ENCODE results near the gene FAM114A1.
"Not testable (repeated sequence)": the region's sequence is repeated elsewhere in the genome, so short reads cannot be mapped to it uniquely, and the experiment has no call there.

Gene FAM114A1

DNA sequence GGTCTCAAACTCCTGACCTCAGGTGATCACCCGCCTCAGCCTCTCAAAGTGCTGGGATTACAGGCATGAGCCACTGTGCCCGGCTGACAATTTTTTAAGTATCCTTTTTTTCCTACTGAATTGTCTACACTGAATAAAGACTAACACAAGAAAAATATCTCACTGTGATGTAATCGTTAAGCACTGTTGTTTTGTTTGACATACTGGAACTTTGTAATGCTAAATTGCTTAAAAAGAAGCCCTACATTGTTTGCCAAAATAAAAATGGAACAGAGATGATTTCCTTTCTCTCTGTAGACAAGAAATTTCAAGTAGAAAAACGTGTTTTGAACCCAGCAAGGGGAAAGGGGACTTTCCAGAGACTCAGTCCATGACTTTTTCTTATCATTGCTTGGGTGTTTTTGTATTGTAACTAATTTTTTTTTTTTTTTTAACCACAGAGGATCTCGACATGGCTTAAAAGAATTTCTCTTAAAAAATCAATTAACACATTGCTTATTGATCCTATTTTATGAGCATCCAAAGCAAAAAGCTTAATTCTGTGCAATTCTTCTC, 89.7 kb downstream of the FAM114A1 start:
- DNase-seq = no peak
- Histone ChIP-seq H2BK120ac (ENCODE audit: low read depth, low read length) (no peak overlapping the region), H2BK5ac (ENCODE audit: low read length) (no peak overlapping the region), H3K4me2 (ENCODE audit: low read length) (no peak overlapping the region), H3K4me1 (ENCODE audit: control insufficient read depth, low read depth, low read length) (no peaks in the 10 kb centered on the region), H4K8ac (ENCODE audit: low read depth, low read length) (no peak overlapping the region), H3K4me3 (ENCODE audit: low read length) (no peak overlapping the region), H3K27me3 (ENCODE audit: insufficient read depth, low read length, poor library complexity) (no peaks in the 10 kb centered on the region), H3K79me2 (ENCODE audit: control insufficient read depth, insufficient read depth, low read length) (no peaks in the 10 kb centered on the region), H3K36me3 (ENCODE audit: control insufficient read depth, insufficient read depth, low read length) (no peaks in the 10 kb centered on the region), H4K5ac (ENCODE audit: low read length) (no peak overlapping the region), H3K79me1 (ENCODE audit: low read length) (no peaks in the 10 kb centered on the region), H3K4ac (ENCODE audit: low read depth, low read length) (no peak overlapping the region), H3K27ac (ENCODE audit: low read depth, low read length) (no peak overlapping the region), H2BK15ac (replicated peaks; ENCODE audit: low read depth) (no peak overlapping the region), H3K23ac (ENCODE audit: low read length) (no peak overlapping the region), H3K18ac (ENCODE audit: low read length) (no peak overlapping the region), H2AK5ac (ENCODE audit: low read length) (no peak overlapping the region), H3K56ac (ENCODE audit: low read length) (no peak overlapping the region), H3K9ac (ENCODE audit: low read length) (no peak overlapping the region)
- no CpG with 5 or more reads among the region's 5 CpGs for WGBS (ENCODE audit: extremely low coverage, insufficient coverage, low lambda C conversion rate)

DNA sequence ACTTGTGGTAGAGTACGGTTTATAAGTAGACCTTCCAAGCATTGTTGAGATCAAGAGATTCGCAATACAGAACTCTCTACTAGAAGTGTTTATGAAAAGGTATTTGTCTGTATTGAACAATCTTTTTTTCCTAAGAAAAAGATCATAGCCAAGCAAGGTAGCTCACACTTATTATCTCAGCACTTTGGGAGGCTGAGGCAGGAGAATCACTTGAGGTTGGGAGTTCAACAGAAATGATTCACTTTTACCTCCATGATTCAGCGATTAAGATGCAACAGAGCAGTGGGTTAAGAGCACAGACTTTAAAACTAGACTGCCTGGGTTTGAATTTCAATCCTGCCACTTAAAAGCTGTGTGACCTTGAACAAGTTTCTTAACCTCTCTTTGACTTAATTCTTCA, 90.3 kb downstream of the FAM114A1 start:
- no peak overlapping the region for H3K27ac ChIP-seq (ENCODE audit: low read depth, low read length)
- H3K4me1 ChIP-seq (ENCODE audit: control insufficient read depth, low read depth, low read length) = no peaks in the 10 kb centered on the region
- no peaks in the 10 kb centered on the region for H3K79me2 ChIP-seq (ENCODE audit: control insufficient read depth, insufficient read depth, low read length)
- no peak overlapping the region for H2BK15ac ChIP-seq (replicated peaks; ENCODE audit: low read depth)
- no peak overlapping the region for H2BK5ac ChIP-seq (ENCODE audit: low read length)
- DNase-seq = no peak
- no CpG with 5 or more reads among the region's 3 CpGs for WGBS (ENCODE audit: extremely low coverage, insufficient coverage, low lambda C conversion rate)
- H2AK5ac ChIP-seq (ENCODE audit: low read length) = no peak overlapping the region
- H3K27me3 ChIP-seq (ENCODE audit: insufficient read depth, low read length, poor library complexity) = no peaks in the 10 kb centered on the region
- H3K4ac ChIP-seq (ENCODE audit: low read depth, low read length) = no peak overlapping the region
- H3K9ac ChIP-seq (ENCODE audit: low read length) = no peak overlapping the region
- no peak overlapping the region for H3K4me3 ChIP-seq (ENCODE audit: low read length)
- no peak overlapping the region for H4K5ac ChIP-seq (ENCODE audit: low read length)
- H3K79me1 ChIP-seq (ENCODE audit: low read length) = no peaks in the 10 kb centered on the region
- H3K4me2 ChIP-seq (ENCODE audit: low read length) = no peak overlapping the region
- H4K8ac ChIP-seq (ENCODE audit: low read depth, low read length) = no peak overlapping the region
- no peak overlapping the region for H3K23ac ChIP-seq (ENCODE audit: low read length)
- no peak overlapping the region for H3K18ac ChIP-seq (ENCODE audit: low read length)
- no peak overlapping the region for H2BK120ac ChIP-seq (ENCODE audit: low read depth, low read length)
- no peak overlapping the region for H3K56ac ChIP-seq (ENCODE audit: low read length)
- H3K36me3 ChIP-seq (ENCODE audit: control insufficient read depth, insufficient read depth, low read length) = no peaks in the 10 kb centered on the region

DNA sequence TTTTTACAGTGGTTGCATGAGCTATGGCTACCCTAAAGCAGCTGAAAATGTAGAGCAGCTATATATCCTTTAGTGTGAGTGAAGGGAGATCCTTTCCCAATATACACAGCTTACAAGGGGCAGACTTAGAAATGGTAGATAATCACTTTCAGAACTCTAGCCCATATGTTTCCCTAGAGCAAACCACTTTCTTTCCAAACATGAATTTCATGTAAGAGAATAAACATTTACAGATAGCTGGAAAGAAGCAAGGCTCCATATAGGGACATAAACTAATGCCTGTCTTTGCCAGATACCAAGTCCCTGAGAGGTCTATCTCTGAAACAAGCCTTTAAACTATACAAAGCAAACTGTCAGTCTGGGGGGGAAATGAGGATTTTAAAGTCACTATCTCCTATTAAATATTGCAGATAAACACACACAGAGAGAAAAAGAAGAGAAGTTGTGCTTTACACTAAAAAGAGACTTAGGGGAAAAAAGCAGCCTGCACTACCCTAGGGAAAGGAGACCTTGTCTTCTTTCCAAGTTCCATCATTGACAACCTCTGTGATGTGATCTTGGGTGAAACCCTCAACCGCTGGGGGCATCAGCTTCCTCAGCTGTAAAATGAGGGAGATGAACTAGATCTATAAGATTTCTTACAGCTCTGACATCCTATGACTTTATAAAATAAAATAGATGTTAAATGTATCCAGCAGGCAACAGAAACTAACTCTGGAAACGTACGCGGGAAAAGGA, 91.0 kb downstream of the FAM114A1 start:
- Histone ChIP-seq H3K9ac (ENCODE audit: low read length) (no peak overlapping the region), H3K36me3 (ENCODE audit: control insufficient read depth, insufficient read depth, low read length) (no peaks in the 10 kb centered on the region), H3K79me1 (ENCODE audit: low read length) (no peaks in the 10 kb centered on the region), H3K56ac (ENCODE audit: low read length) (no peak overlapping the region), H4K8ac (ENCODE audit: low read depth, low read length) (no peak overlapping the region), H3K18ac (ENCODE audit: low read length) (no peak overlapping the region), H3K4me3 (ENCODE audit: low read length) (no peak overlapping the region), H3K4me1 (ENCODE audit: control insufficient read depth, low read depth, low read length) (no peaks in the 10 kb centered on the region), H2BK15ac (replicated peaks; ENCODE audit: low read depth) (no peak overlapping the region), H3K27ac (ENCODE audit: low read depth, low read length) (no peak overlapping the region), H4K5ac (ENCODE audit: low read length) (no peak overlapping the region), H2AK5ac (ENCODE audit: low read length) (no peak overlapping the region), H2BK120ac (ENCODE audit: low read depth, low read length) (no peak overlapping the region), H3K27me3 (ENCODE audit: insufficient read depth, low read length, poor library complexity) (no peaks in the 10 kb centered on the region), H2BK5ac (ENCODE audit: low read length) (no peak overlapping the region), H3K79me2 (ENCODE audit: control insufficient read depth, insufficient read depth, low read length) (no peaks in the 10 kb centered on the region), H3K4me2 (ENCODE audit: low read length) (no peak overlapping the region), H3K4ac (ENCODE audit: low read depth, low read length) (no peak overlapping the region), H3K23ac (ENCODE audit: low read length) (no peak overlapping the region)
- no CpG with 5 or more reads among the region's 4 CpGs for WGBS (ENCODE audit: extremely low coverage, insufficient coverage, low lambda C conversion rate)
- DNase-seq = no peak

DNA sequence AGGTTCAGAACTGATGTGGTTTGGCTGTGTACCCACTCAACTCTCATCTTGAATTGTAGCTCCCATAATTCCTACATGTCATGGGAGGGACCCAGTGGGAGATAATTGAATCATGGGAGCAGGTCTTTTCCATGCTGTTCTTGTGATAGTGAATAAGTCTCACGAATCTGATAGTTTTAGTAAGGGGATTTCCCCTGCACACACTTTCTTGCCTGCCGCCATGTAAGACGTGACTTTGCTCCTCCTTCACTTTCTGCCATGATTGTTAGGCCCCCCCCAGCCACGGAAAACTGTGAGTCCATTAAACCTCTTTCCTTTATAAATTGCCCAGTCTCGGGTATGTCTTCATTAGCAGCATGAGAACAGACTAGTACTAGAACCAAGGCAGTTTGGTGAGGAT, 91.6 kb downstream of the FAM114A1 start:
- H4K5ac ChIP-seq (ENCODE audit: low read length); H3K27ac ChIP-seq (ENCODE audit: low read depth, low read length); H3K18ac ChIP-seq (ENCODE audit: low read length); H3K79me2 ChIP-seq (ENCODE audit: control insufficient read depth, insufficient read depth, low read length); H3K9ac ChIP-seq (ENCODE audit: low read length); H3K36me3 ChIP-seq (ENCODE audit: control insufficient read depth, insufficient read depth, low read length); H3K79me1 ChIP-seq (ENCODE audit: low read length); H4K8ac ChIP-seq (ENCODE audit: low read depth, low read length); H2BK5ac ChIP-seq (ENCODE audit: low read length); H2AK5ac ChIP-seq (ENCODE audit: low read length); H3K4ac ChIP-seq (ENCODE audit: low read depth, low read length); H3K4me2 ChIP-seq (ENCODE audit: low read length); DNase-seq; H2BK120ac ChIP-seq (ENCODE audit: low read depth, low read length); H3K27me3 ChIP-seq (ENCODE audit: insufficient read depth, low read length, poor library complexity); H3K4me3 ChIP-seq (ENCODE audit: low read length); H2BK15ac ChIP-seq (replicated peaks; ENCODE audit: low read depth); H3K4me1 ChIP-seq (ENCODE audit: control insufficient read depth, low read depth, low read length); H3K56ac ChIP-seq (ENCODE audit: low read length); H3K23ac ChIP-seq (ENCODE audit: low read length): not testable (repeated sequence)
- WGBS (ENCODE audit: extremely low coverage, insufficient coverage, low lambda C conversion rate) = no CpG with 5 or more reads among the region's 5 CpGs

GRCh38 chr4:38964942-38965775, 97.6 kb downstream of the FAM114A1 start:
- Histone ChIP-seq H3K23ac (ENCODE audit: low read length) (no peak overlapping the region), H3K18ac (ENCODE audit: low read length) (no peak overlapping the region), H3K4ac (ENCODE audit: low read depth, low read length) (no peak overlapping the region), H3K56ac (ENCODE audit: low read length) (no peak overlapping the region), H2BK15ac (replicated peaks; ENCODE audit: low read depth) (no peak overlapping the region), H3K4me3 (ENCODE audit: low read length) (no peak overlapping the region), H3K36me3 (ENCODE audit: control insufficient read depth, insufficient read depth, low read length) (no peaks in the 10 kb centered on the region), H3K9ac (ENCODE audit: low read length) (no peak overlapping the region), H4K5ac (ENCODE audit: low read length) (no peak overlapping the region), H2BK120ac (ENCODE audit: low read depth, low read length) (no peak overlapping the region), H4K8ac (ENCODE audit: low read depth, low read length) (no peak overlapping the region), H2AK5ac (ENCODE audit: low read length) (no peak overlapping the region), H3K79me2 (ENCODE audit: control insufficient read depth, insufficient read depth, low read length) (no peaks in the 10 kb centered on the region), H3K27me3 (ENCODE audit: insufficient read depth, low read length, poor library complexity) (no peaks in the 10 kb centered on the region), H3K4me2 (ENCODE audit: low read length) (no peak overlapping the region), H2BK5ac (ENCODE audit: low read length) (no peak overlapping the region), H3K27ac (ENCODE audit: low read depth, low read length) (no peak overlapping the region), H3K4me1 (ENCODE audit: control insufficient read depth, low read depth, low read length) (no peaks in the 10 kb centered on the region), H3K79me1 (ENCODE audit: low read length) (no peaks in the 10 kb centered on the region)
- no CpG with 5 or more reads among the region's 11 CpGs for WGBS (ENCODE audit: extremely low coverage, insufficient coverage, low lambda C conversion rate)
- DNase-seq = no peak
